K562 (cell line): ENCODE results near the gene UBE2I. TPM values are rescaled to one million over a fixed set of nuclear protein-coding genes. Genes with fewer than 3 reads are reported as not detected.

Experiments used
- ATAC-seq: fragments of 200-7000 bp; cut with Tn5 transposase; 3 replicates; pipeline ENCODE4 v1.9.1; 2020; ENCODE audit warnings: moderate library complexity
- BruUV-seq: library from RNA; stranded (reverse); fragments of 400-500 nt; replicated peaks from 2 replicates; lab custom pipeline; 2021; lab: Mats Ljungman, UMichigan
- CTCF ChIA-PET: fragments of 300-600 bp; formaldehyde crosslinking; extraction: SDS; loops from one replicate; lab custom pipeline; 2021; ENCODE audit warnings: low intra/inter-chr PET ratio; lab: Yijun Ruan, JAX
- POLR2A ChIA-PET: fragments of 300-600, 350-650 bp; sonication (Branson Sonifier 250); formaldehyde crosslinking; extraction: SDS; loops from one replicate; lab custom pipeline; 2021; ENCODE audit warnings: antibody characterized with exemption, inconsistent platforms; lab: Yijun Ruan, JAX
- DNase-seq, 4 experiments: peaks; one replicate each; pipeline versions ENCODE4 v3.0.0 to v3.0.0-alpha.2; 2011 to 2018; ENCODE audit warnings: low spot score in 3 of 4, mixed read lengths in 3 of 4; ENCODE audit errors: extremely low read depth in 1 of 4
- FAIRE-seq: peaks from 2 replicates; lab custom pipeline; 2011; peaks lifted over from hg19 to GRCh38; lab: Jason Lieb, UNC
- H2AFZ ChIP-seq: 2 replicates; pipeline ENCODE4 v1.6.0; 2011; ENCODE audit warnings: low read depth, low read length, control low read depth, inconsistent platforms
- H3K27ac ChIP-seq: fragments of 200-600 bp; 3 replicates; pipeline ENCODE4 v1.8.0; 2011; ENCODE audit warnings: low read depth, mild to moderate bottlenecking, control low read depth, inconsistent platforms, low read length, moderate library complexity, mixed read lengths; ENCODE audit errors: extremely low read depth
- H3K27me3 ChIP-seq, 2 experiments: fragments of 300-600 bp in 1 of 2; 2 replicates in 1 of 2; 3 replicates in 1 of 2; pipeline versions ENCODE4 v1.6.0 to v1.8.0; 2011; ENCODE audit warnings: inconsistent platforms in 2 of 2, low read length in 2 of 2, mild to moderate bottlenecking in 1 of 2, mixed read lengths in 1 of 2, moderate library complexity in 1 of 2; ENCODE audit not compliant: control insufficient read depth in 2 of 2, insufficient read depth in 2 of 2
- H3K36me3 ChIP-seq: fragments of 300-600 bp; 3 replicates; pipeline ENCODE4 v1.8.0; 2011; ENCODE audit warnings: mild to moderate bottlenecking, low read length, inconsistent platforms; ENCODE audit not compliant: control insufficient read depth, insufficient read depth
- H3K4me1 ChIP-seq, 2 experiments: fragments of 200-600 bp in 1 of 2; replicated peaks in 1 of 2; 2 replicates in 1 of 2; 3 replicates in 1 of 2; pipeline versions ENCODE4 v1.5.1 to v1.8.0; 2011; ENCODE audit warnings: inconsistent platforms in 2 of 2, low read length in 2 of 2, mild to moderate bottlenecking in 1 of 2, mixed read lengths in 1 of 2, moderate library complexity in 1 of 2; ENCODE audit not compliant: control insufficient read depth in 2 of 2, insufficient read depth in 2 of 2
- H3K4me2 ChIP-seq: 2 replicates; pipeline ENCODE4 v1.6.1; 2011; ENCODE audit warnings: low read length, control low read depth, inconsistent platforms, mixed read lengths; ENCODE audit not compliant: insufficient read depth
- H3K4me3 ChIP-seq: fragments of 200-600 bp; sonication (generic), shearing (Covaris generic); 2 replicates; pipeline ENCODE4 v1.5.1; 2016; ENCODE audit warnings: control low read depth, inconsistent platforms
- H3K79me2 ChIP-seq: fragments of 200-600 bp; 3 replicates; pipeline ENCODE4 v1.8.0; 2011; ENCODE audit warnings: low read length, inconsistent platforms; ENCODE audit not compliant: control insufficient read depth, insufficient read depth
- H3K9ac ChIP-seq, 2 experiments: 2 replicates each; pipeline versions ENCODE4 v1.6.0 to v1.6.1; 2011; ENCODE audit warnings: low read depth in 2 of 2, low read length in 2 of 2, control low read depth in 1 of 2, inconsistent platforms in 1 of 2, mild to moderate bottlenecking in 1 of 2, mixed read lengths in 1 of 2; ENCODE audit not compliant: insufficient read depth in 1 of 2
- H3K9me1 ChIP-seq: one replicate; pipeline ENCODE4 v1.6.0; 2011; ENCODE audit warnings: inconsistent platforms, mild to moderate bottlenecking, low read length, moderate library complexity; ENCODE audit not compliant: control insufficient read depth, insufficient read depth
- H3K9me3 ChIP-seq: replicated peaks from 2 replicates; pipeline ENCODE4 v1.5.1; 2011; ENCODE audit warnings: low read depth, low read length, inconsistent platforms; ENCODE audit not compliant: control insufficient read depth, insufficient read depth
- H4K20me1 ChIP-seq: replicated peaks from 2 replicates; pipeline ENCODE4 v1.6.1; 2011; ENCODE audit warnings: low read length, inconsistent platforms, mixed read lengths; ENCODE audit not compliant: control insufficient read depth, insufficient read depth
- GTF2E2 ChIP-seq: fragments of 200-800 bp; sonication (Bioruptor generic); IDR thresholded peaks from 2 replicates; pipeline ENCODE4 v1.6.1; 2016; ENCODE audit warnings: missing genetic modification characterization, missing compliant biosample characterization
- JUNB ChIP-seq: fragments of 450-650 bp; formaldehyde crosslinking; conservative IDR thresholded peaks from 2 replicates; pipeline ENCODE4 v1.4.0; 2020; ENCODE audit warnings: mild to moderate bottlenecking
- PML ChIP-seq: IDR thresholded peaks from 2 replicates; pipeline ENCODE4 v1.6.1; 2012; ENCODE audit warnings: low read length, inconsistent platforms
- SNAPC5 ChIP-seq: fragments of 250-450 bp; sonication (Bioruptor Pico); IDR thresholded peaks from 2 replicates; pipeline ENCODE4 v1.8.0; 2021; ENCODE audit warnings: moderate library complexity, mild to moderate bottlenecking, inconsistent platforms
- TFE3 ChIP-seq: fragments of 450-650 bp; formaldehyde crosslinking; IDR thresholded peaks from 2 replicates; pipeline ENCODE4 v1.4.0; 2020; ENCODE audit warnings: mild to moderate bottlenecking, mixed read lengths
- ZNF174 ChIP-seq: fragments of 250-450 bp; sonication (Bioruptor Pico); IDR thresholded peaks from 2 replicates; pipeline ENCODE4 v1.4.0; 2020; ENCODE audit warnings: mild to moderate bottlenecking
- WGBS: fragments of 100-300 bp; shearing (Covaris generic); methylation state at CpG from one replicate; pipeline ENCODE4 v1.1.6; 2016; ENCODE audit warnings: low coverage, mixed read lengths; ENCODE audit not compliant: insufficient coverage; ENCODE audit errors: missing lambda C conversion rate; 5-methylcytosine and 5-hydroxymethylcytosine counted together
- in situ Hi-C: fragments of 300-500 bp; cut with MboI; formaldehyde crosslinking; loops from 4 replicates; pipeline ENCODE4 v1.15.0; 2018; ENCODE audit warnings: inconsistent platforms, mixed read lengths
- intact Hi-C: fragments of 100-400 bp; cut with micrococcal nuclease; formaldehyde crosslinking; loops from 2 replicates; pipeline ENCODE4 v1.14.2; 2022
- polyA plus RNA-seq, 8 experiments: library from polyadenylated mRNA; depleted of rRNA in 4 of 8; stranded (reverse) in 5 of 8; unstranded in 3 of 8; fragments of >200 nt; fragmentation: Nextera tagmentation in 2 of 8; fragmentation: Illumina TruSeq in 1 of 8; extraction: Ambion mirVana in 2 of 8; extraction: Trizol in 1 of 8; gene quantifications; 2 replicates each; pipeline versions ENCODE4 v1.2.1 to v1.2.3, GENCODE V29; 2011 to 2014; ENCODE audit warnings: inconsistent platforms in 1 of 8, missing spikeins in 1 of 8
- total RNA-seq, 7 experiments: library from RNA; depleted of rRNA in 6 of 7; stranded (reverse); fragments of >200 nt in 6 of 7; fragmentation: Illumina TruSeq in 2 of 7; extraction: Trizol in 2 of 7; gene quantifications; 2 replicates each; pipeline versions ENCODE4 v1.2.1 to v1.2.3, GENCODE V29; 2011 to 2021; ENCODE audit warnings: low replicate concordance in 1 of 7

Gene UBE2I
- total and polyA plus RNA-seq, 9 of the 15 experiments (the other 6 are each of a cell fraction or from before 2014, with no cell fraction given) = 36.6 to 254 (median 104) TPM

GRCh38 chr16:1335211-1335971 lies 26.0 kb downstream of the UBE2I start:
- WGBS = 6% methylated on average over 16 of the region's 16 CpGs
- no TSS peak for BruUV-seq
- Histone ChIP-seq H3K27ac (no peak overlapping the region), H3K79me2 (no peaks in the 10 kb centered on the region), H3K4me2 (no peak overlapping the region), H3K9me3 (0 out of 2 replicates have a peak, but pooled peaks cover 1% of the 10 kb centered on the region), H3K9me1 (no peaks in the 10 kb centered on the region), H3K9ac (no peak overlapping the region), H3K4me1 (peaks cover 17 to 88% of the 10 kb centered on the region in 2 experiments), H3K36me3 (no peaks in the 10 kb centered on the region), H2AFZ (no peak overlapping the region), H4K20me1 (0 out of 2 replicates have a peak, but pooled peaks cover 9% of the 10 kb centered on the region), H3K27me3 (peaks cover 6 to 19% of the 10 kb centered on the region in 2 experiments; a peak in 3 of 5 replicates), H3K4me3 (no peak overlapping the region)
- DNase-seq (no peak), FAIRE-seq (no peak), ATAC-seq (no peak)
- ChIA-PET CTCF (no interaction called here), POLR2A (interaction anchor here (0.6 to 1.4 kb wide), 9 partner anchors 9 to 78 kb away, joined by 3 to 8 read pairs (median 3); no protein-coding TSS in a partner anchor)
- in situ Hi-C loops (no loop called here), intact Hi-C loops (no loop called here)
- TF ChIP-seq JUNB (CRISPR knock-in tag) (no peak), SNAPC5 (no peak), PML (no peak), TFE3 (CRISPR knock-in tag) (no peak), GTF2E2 (tag) (no peak), ZNF174 (CRISPR knock-in tag) (no peak)
